Fibroblast of villous mesenchyme (primary cell): ENCODE measurements around the gene NADK. TPM values are rescaled to one million over a fixed set of nuclear protein-coding genes. Genes with fewer than 3 reads are reported as not detected.

Source experiments
- DNase-seq: peaks from one replicate; pipeline ENCODE4 v3.0.0-alpha.2; 2010; ENCODE audit warnings: low read depth
- H3K4me3 ChIP-seq: 2 replicates; pipeline ENCODE4 v1.5.1; 2011; ENCODE audit warnings: low read depth, mild to moderate bottlenecking, low read length
- CTCF ChIP-seq: IDR thresholded peaks from 2 replicates; pipeline ENCODE4 v1.5.1; 2012; ENCODE audit warnings: low read depth, mild to moderate bottlenecking, low read length; ENCODE audit not compliant: insufficient read depth
- total RNA-seq: library from RNA; depleted of rRNA; stranded (reverse); fragments of >200 nt; gene quantifications from 2 replicates; pipeline ENCODE4 v1.2.3, GENCODE V29; 2012

Gene NADK
- total RNA-seq, 1 donor = 44.0 TPM

GRCh38 chr1:1815606-1816281 lies 37.5 kb upstream of the NADK start:
- H3K4me3 ChIP-seq = no peak overlapping the region
- no peak for TF ChIP-seq CTCF
- no peak for DNase-seq

DNA sequence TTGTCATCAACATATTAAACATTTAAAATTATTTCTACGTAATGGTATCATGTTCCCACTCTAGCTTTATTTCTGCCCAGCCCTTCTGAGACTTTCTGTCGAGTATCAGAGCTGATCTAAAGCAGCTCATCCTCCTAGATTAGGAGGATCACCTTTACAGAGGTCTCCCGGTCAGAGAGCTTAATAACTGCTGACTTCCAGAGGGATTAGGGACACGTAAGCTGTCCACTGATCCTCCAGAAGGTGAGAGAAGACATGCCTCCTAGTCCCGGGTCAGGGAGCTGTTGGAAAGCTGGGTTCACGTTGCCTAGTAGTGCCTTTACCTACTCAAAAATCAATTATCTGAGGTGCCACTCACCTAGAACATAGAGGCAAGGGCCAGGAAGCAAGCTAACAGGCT lies 31.2 kb upstream of the NADK start:
- no peak for TF ChIP-seq CTCF
- DNase-seq = no peak
- H3K4me3 ChIP-seq = no peak overlapping the region

- TF ChIP-seq CTCF = no peak
- no peak overlapping the region for H3K4me3 ChIP-seq
- DNase-seq = no peak
Measured at GRCh38 chr1:1808206-1808605, 29.9 kb upstream of the NADK start.

DNA sequence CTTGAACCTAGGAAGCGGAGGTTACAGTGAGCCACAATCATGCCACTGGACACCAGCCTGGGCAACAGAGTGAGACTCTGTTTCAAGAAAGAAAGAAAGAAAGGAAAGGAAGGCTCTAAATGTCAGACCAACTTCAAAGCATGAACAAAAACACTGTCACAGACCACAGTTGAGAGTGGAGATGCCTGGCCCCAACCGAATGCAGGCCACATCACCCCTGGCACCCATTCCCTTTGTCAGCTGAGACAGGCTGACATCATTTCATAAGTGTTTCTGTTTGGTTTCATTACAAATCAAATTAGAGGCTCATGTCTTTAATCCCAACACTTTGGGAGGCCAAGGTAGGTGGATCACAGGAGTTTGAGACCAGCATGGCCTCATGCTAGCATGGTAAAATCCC lies 28.6 kb upstream of the NADK start:
- H3K4me3 ChIP-seq = no peak overlapping the region
- peak; percentile 17 for DNase-seq
- no peak for TF ChIP-seq CTCF

DNA sequence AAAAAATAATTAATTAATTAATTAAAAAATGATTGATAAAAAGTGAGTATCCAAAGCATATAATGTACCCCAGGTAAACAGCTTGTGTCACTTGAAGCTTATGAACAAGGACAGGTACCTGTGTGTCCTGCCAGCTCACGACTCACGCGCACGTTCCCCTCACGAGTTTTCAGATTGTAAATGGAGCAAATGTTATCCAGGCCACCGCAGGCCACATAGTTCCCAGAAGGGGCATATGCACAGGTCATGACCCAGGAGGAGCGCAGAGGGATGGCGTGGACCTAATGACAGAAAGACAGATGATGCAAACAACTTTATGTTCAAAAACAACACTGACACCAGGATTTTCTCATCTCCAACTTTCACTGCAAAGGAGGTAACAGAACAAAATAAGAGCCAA lies 26.0 kb upstream of the NADK start:
- no peak for TF ChIP-seq CTCF
- DNase-seq = no peak
- no peak overlapping the region for H3K4me3 ChIP-seq

GRCh38 chr1:1802871-1803270 lies 24.6 kb upstream of the NADK start:
- DNase-seq = no peak
- H3K4me3 ChIP-seq = no peak overlapping the region
- TF ChIP-seq CTCF = no peak

GRCh38 chr1:1799716-1800115 lies 21.4 kb upstream of the NADK start:
- no peak for TF ChIP-seq CTCF
- no peak overlapping the region for H3K4me3 ChIP-seq
- no peak for DNase-seq
